GM10847 (cell line): ENCODE data around the gene DENND5A.

ENCODE experiments used
- POLR2A ChIP-seq: IDR thresholded peaks from 2 replicates; pipeline ENCODE4 v1.6.1; 2011; ENCODE audit not compliant: insufficient read length; ENCODE audit errors: extremely low read depth

The DENND5A gene

DNA sequence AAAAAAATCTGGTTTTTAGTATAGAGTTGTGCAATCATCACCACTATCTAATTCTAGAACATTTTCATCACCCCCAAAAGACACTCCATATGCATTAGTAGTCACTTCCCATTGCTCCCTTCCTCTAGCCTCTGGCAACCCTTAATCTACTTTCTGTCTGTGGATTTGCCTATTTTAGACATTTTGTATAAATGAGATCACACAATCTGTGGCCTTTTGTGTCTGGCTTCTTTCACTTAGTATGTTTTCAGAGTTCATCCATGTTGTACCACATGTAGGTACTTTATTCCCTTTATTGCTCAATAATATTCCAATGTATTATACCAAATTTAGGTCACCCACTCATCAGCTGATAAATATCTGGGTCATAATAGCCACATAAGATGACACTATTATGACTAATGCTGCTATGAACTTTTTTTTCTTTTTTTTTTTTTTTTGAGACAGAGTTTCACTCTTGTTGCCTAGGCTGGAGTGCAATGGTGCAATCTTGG lies 106.2 kb downstream of the DENND5A start:
- TF ChIP-seq POLR2A: no peak

DNA sequence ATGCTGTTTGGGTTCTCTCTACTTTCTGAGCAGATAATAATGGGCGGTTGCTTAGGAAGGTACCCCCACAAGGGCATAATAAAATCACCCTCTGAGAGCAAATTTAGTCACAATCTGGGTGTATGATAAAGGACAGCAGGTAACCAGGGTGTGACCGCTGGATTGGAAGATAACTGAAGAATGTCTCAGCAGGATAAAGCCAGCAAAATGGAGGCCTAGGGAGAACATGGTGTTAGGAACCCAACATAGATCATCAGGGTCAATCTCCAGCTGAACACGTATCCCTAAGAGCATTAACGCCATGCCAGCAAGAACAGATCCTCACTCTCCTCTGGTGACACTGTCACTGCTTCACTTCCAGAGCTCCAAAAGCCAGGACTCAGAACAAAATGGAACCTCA lies 109.2 kb downstream of the DENND5A start:
- no peak for TF ChIP-seq POLR2A

- no peak for TF ChIP-seq POLR2A
Observed at GRCh38 chr11:9153651-9154050, 111.5 kb downstream of the DENND5A start.

- TF ChIP-seq POLR2A: no peak
Observed at GRCh38 chr11:9151631-9152030, 113.5 kb downstream of the DENND5A start.

GRCh38 chr11:9150926-9151325 lies 114.2 kb downstream of the DENND5A start:
- no peak for TF ChIP-seq POLR2A

- no peak for TF ChIP-seq POLR2A
Observed at GRCh38 chr11:9150501-9150900, 114.6 kb downstream of the DENND5A start.

- TF ChIP-seq POLR2A: no peak
Observed at GRCh38 chr11:9148727-9149126, 116.4 kb downstream of the DENND5A start.

DNA sequence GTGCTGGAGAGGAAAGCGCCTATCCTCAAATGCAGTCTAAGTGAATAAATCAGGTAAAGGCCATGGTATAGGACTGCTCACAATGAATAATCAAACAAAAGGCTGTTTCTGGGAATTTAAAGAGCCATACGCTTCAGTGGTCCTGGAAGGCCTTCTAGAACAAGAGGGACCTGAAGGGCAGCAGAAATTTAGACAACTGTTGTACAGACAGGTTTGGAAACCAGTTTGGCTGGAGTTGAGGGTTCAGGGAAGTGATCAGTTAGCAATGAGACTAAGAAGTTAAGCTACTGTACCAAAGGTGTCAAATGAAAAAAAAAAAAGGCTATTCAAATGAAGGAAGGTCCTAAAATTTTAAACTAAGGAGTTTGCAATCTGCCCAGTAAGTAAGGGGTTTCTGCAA lies 117.1 kb downstream of the DENND5A start:
- no peak for TF ChIP-seq POLR2A

DNA sequence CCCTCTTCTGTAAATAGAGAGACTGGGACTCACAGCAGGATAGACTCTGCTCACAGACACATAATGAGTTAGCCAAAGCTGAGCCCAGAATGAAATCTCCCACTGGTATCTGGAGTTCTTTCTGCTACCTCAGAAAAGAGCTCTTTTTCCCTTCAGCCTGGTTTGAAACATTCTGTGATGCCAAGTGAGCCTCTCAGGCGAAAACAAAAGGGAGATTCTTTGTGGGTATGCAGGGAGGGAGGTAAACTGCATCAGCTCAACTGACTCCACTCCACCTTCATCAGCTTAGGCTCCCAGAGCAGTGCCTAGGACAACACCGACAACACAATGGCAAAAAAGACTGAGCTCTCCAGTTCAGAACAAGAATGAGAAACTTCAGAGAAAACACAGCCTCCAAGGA lies 118.7 kb downstream of the DENND5A start:
- no peak for TF ChIP-seq POLR2A

GRCh38 chr11:9145283-9145682 lies 119.9 kb downstream of the DENND5A start:
- TF ChIP-seq POLR2A: no peak

DNA sequence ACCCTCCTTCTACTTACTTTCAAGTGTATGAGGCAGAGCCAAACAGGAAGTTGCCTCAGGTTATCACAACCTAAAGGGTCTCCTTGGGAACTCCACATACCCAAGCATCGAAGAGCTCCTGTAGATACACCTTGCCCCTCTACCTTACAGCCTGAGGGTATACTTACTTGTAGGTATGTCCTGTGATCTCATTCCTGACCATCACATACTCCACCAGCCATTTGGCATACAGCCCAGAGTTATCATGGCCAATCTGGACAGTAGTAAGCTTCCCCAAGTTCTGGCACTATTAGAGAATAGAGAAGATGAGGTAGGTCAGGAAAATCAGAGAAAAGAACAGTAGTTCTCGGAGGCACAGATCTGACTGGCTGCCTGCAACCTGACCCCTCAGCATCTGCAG lies 120.3 kb downstream of the DENND5A start:
- TF ChIP-seq POLR2A: no peak

DNA sequence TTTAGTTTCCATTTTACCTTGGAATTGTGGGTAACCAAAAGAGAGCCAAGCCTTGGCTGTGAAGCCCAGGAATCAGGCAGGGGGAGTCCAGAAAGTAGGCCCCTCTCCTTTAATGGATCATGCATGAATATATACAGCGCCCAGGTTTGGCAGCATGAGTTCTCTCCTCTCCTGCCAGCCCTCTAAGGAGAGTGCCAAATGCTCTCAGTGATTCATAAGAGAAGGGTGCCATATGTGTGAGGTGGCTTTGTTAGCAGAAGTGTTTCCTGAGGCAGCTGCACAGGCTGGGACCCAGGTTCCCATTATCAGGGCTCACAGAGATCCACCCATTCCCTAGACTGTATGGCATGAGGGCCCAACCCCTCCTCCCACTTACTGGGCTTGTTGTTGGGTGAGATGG lies 121.4 kb downstream of the DENND5A start:
- no peak for TF ChIP-seq POLR2A

GRCh38 chr11:9142732-9143131 lies 122.4 kb downstream of the DENND5A start:
- TF ChIP-seq POLR2A: no peak

DNA sequence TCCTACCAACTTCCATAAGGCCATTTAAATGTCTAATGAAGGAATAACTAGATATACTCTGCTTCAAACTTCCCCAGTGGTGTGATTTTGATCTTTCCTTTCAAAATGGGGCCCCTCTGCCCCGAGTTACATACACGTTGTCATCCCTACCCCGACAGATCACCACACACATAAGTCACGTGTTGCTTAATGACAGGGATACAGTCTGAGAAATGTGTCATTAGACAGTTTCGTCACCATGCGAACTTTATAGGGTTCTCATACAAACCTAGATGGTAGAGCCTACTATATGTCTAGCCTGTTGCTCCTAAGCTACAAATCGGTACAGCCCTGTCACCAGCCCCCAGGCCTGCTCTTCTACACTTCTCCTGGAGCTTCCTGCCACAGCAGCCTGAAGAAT lies 124.0 kb downstream of the DENND5A start:
- TF ChIP-seq POLR2A: no peak

DNA sequence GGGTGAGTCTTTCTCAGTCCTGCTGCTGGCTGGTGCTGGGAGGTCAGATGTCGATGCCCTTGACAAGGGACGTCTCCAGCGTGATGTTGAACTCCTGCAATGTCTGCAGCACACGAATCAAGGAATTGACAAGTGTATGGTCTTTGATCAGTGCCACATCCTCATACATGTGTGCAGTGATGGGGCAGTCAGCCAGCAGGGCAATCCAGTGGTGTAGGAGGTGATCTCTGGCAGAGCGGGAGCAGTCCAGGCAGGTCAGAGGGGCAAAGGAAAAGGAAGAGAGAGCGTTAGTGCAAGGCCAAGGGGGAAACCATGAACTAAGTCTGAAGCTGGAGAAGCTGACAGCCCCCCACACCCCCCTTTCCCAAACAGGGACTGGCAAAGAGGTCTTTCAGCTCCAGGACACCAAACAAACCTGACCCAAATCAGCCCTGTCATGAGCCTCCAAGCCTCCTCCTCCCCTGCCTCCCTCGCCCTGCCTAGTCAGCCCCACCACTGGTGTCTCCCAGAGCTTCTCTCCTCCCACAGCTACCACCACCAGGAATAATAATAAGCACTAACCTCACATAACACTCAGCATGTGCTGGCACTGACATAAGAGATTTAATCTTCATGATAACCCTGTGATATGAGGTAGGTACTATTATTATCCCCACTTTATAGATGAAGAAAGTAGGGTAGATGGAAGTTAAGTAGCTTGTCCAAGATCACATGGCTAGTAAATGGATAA lies 125.4 kb downstream of the DENND5A start:
- TF ChIP-seq POLR2A: no peak

DNA sequence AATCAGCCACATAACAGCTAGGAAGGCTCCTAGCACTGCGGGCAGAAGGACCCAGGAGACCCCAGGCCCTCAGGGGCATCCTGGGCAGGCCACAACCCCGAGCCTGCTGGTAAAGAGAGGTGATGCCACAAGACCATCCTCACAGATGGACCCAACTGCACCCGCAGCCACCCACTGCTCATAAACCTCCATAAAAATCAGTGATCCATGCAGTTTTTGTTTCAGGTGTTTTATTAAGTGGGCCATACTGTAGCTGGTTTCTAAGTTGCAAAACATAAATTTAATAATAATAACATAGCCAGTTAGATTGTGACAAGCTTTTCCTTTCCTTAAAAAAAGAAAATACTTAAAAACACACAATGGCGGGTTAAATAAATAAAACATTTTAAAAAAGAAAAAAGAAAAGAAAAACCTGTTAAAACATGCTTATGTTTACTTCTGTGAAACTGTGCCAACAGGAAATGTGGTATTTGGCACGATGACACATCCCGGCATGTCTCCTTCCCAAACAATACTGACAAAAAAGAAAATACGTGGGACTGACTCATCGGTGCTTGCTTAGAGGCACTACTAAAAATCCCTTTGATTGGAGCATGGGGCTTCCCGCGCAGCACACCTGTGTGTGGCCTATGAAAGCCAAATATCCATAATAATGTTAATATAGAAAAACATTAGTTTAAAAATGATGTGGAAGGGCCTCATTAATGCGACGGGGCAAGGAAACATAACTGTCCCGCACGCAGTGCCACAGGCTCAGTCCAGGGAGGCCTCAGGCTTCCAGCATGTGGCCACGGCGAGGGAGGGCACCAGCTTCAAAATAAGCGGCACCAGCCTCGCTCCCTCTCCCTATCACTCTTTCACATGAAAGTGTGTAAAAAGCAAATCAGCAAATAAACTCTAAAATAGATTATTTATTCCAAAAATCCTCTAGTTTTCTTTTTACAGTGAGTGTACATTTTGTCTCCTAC lies 126.3 kb downstream of the DENND5A start:
- no peak for TF ChIP-seq POLR2A

- TF ChIP-seq POLR2A: no peak
Observed at GRCh38 chr11:9138133-9138453, 127.1 kb downstream of the DENND5A start.
